Prostate gland (tissue), 2 donors: Measurements from ENCODE around the gene ST6GALNAC3.

Experiments used
- CTCF ChIP-seq, 4 experiments: fragments of 200-600 bp in 2 of 4; fragments of 450-650 bp in 2 of 4; sonication (generic) in 2 of 4; IDR thresholded peaks; 1 replicate in 3 of 4; 2 replicates in 1 of 4; pipeline ENCODE4 v1.5.1; 2016 to 2019; ENCODE audit warnings: antibody characterized with exemption in 4 of 4, mild to moderate bottlenecking in 2 of 4, moderate library complexity in 2 of 4
- POLR2A ChIP-seq: fragments of 450-650 bp; IDR thresholded peaks from one replicate; pipeline ENCODE4 v1.6.1; 2016; ENCODE audit warnings: antibody characterized with exemption, mild to moderate bottlenecking

GRCh38 chr1:76084029-76084627 lies 9.6 kb downstream of the ST6GALNAC3 start:
- TF ChIP-seq POLR2A (no peak), CTCF (IDR thresholded peaks at IDR 0.05) (no peak)
